Measurements from ENCODE around the gene ADCY2. TPM values are rescaled to one million over a fixed set of nuclear protein-coding genes. Genes with fewer than 3 reads are reported as not detected.

The ADCY2 gene
- total and polyA plus RNA-seq, 2 donors = 0.42 to 1.0 TPM

DNA sequence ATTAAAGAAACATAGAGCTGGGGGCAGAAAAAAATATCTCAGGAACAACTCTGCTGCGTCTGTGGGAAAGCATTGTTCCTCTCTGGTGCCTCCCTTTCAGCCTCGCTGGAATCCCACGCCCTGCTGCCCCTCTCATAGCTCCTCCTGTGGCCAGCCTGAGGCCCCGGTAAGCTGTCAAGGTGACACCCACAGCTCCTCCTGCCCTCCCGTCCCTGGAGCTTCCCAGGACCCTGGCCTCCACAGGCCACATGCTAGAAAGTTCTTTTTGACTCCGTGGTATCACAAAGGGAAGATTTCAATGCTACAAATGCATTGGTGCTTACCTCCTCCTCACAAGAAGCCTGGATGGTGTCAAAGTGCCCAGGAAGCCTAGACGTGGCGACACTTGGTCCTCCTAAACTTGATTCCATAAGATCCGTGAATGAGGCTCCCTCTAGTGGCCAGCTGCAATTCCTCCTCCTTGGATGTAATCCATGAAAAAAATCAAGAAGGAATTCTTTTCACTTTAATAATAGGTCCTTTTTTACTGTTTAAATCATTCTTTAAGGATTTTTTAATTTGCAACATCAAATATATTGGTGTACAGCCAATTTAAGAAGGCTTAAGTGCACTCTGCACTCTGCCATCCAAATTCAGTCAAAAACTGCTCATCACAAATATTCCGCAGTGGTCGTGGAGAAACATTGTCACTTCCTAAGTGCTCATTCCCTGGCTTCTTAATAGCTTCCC, 350.1 kb downstream of the ADCY2 start:
- H3K36me3 ChIP-seq (ENCODE audit: control insufficient read depth in 2 of 2, insufficient read depth in 2 of 2, low read length in 1 of 2) = no peaks in the 10 kb centered on the region
- DNase-seq (ENCODE audit: low read depth in 6 of 9, low spot score in 9 of 9) = peak in 7 of 9 donors; percentile 2 to 34 (median 9)
- no peak overlapping the region for H3K27ac ChIP-seq (ENCODE audit: low read depth in 1 of 2, low read length in 1 of 2)
- 38% methylated on average over 11 of the region's 11 CpGs for WGBS
- no peak overlapping the region for H3K4me3 ChIP-seq (ENCODE audit: low read length in 2 of 2)
- no peaks in the 10 kb centered on the region for H3K4me1 ChIP-seq (ENCODE audit: control insufficient read depth in 2 of 2, insufficient read depth in 2 of 2, low read length in 2 of 2)
- H3K27me3 ChIP-seq (ENCODE audit: control insufficient read depth in 2 of 2, insufficient read depth in 1 of 2, low read length in 1 of 2) = no peaks in the 10 kb centered on the region
- H3K9me3 ChIP-seq (ENCODE audit: control insufficient read depth in 2 of 2, insufficient read depth in 1 of 2, low read length in 1 of 2) = no peaks in the 10 kb centered on the region

- H3K27ac ChIP-seq (ENCODE audit: low read depth in 1 of 2, low read length in 1 of 2) = no peak overlapping the region
- H3K36me3 ChIP-seq (ENCODE audit: control insufficient read depth in 2 of 2, insufficient read depth in 2 of 2, low read length in 1 of 2) = no peaks in the 10 kb centered on the region
- no peak for DNase-seq (ENCODE audit: low read depth in 6 of 9, low spot score in 9 of 9)
- H3K9me3 ChIP-seq (ENCODE audit: control insufficient read depth in 2 of 2, insufficient read depth in 1 of 2, low read length in 1 of 2) = no peaks in the 10 kb centered on the region
- H3K4me3 ChIP-seq (ENCODE audit: low read length in 2 of 2) = no peak overlapping the region
- H3K4me1 ChIP-seq (ENCODE audit: control insufficient read depth in 2 of 2, insufficient read depth in 2 of 2, low read length in 2 of 2) = no peaks in the 10 kb centered on the region
- 86% methylated on average over 6 of the region's 6 CpGs for WGBS
- no peaks in the 10 kb centered on the region for H3K27me3 ChIP-seq (ENCODE audit: control insufficient read depth in 2 of 2, insufficient read depth in 1 of 2, low read length in 1 of 2)
Observed at GRCh38 chr5:7747728-7748127, 351.8 kb downstream of the ADCY2 start.

- 92% methylated on average over 7 of the region's 7 CpGs for WGBS
Observed at GRCh38 chr5:7749626-7750025, 353.7 kb downstream of the ADCY2 start.

GRCh38 chr5:7751874-7752273, 355.9 kb downstream of the ADCY2 start:
- Histone ChIP-seq H3K4me1 (ENCODE audit: control insufficient read depth in 2 of 2, insufficient read depth in 2 of 2, low read length in 2 of 2) (no peaks in the 10 kb centered on the region), H3K4me3 (ENCODE audit: low read length in 2 of 2) (no peak overlapping the region), H3K27me3 (ENCODE audit: control insufficient read depth in 2 of 2, insufficient read depth in 1 of 2, low read length in 1 of 2) (no peaks in the 10 kb centered on the region), H3K36me3 (ENCODE audit: control insufficient read depth in 2 of 2, insufficient read depth in 2 of 2, low read length in 1 of 2) (no peaks in the 10 kb centered on the region), H3K9me3 (ENCODE audit: control insufficient read depth in 2 of 2, insufficient read depth in 1 of 2, low read length in 1 of 2) (no peaks in the 10 kb centered on the region), H3K27ac (ENCODE audit: low read depth in 1 of 2, low read length in 1 of 2) (no peak overlapping the region)
- DNase-seq (ENCODE audit: low read depth in 6 of 9, low spot score in 9 of 9) = no peak
- WGBS = 89% methylated on average over 5 of the region's 5 CpGs

More at GRCh38 chr5:7749626-7750025, 353.7 kb downstream of the ADCY2 start:
- Histone ChIP-seq H3K27me3 (ENCODE audit: control insufficient read depth in 2 of 2, insufficient read depth in 1 of 2, low read length in 1 of 2) (no peaks in the 10 kb centered on the region), H3K36me3 (ENCODE audit: control insufficient read depth in 2 of 2, insufficient read depth in 2 of 2, low read length in 1 of 2) (no peaks in the 10 kb centered on the region), H3K4me3 (ENCODE audit: low read length in 2 of 2) (no peak overlapping the region), H3K27ac (ENCODE audit: low read depth in 1 of 2, low read length in 1 of 2) (no peak overlapping the region), H3K4me1 (ENCODE audit: control insufficient read depth in 2 of 2, insufficient read depth in 2 of 2, low read length in 2 of 2) (no peaks in the 10 kb centered on the region), H3K9me3 (ENCODE audit: control insufficient read depth in 2 of 2, insufficient read depth in 1 of 2, low read length in 1 of 2) (no peaks in the 10 kb centered on the region)
- no peak for DNase-seq (ENCODE audit: low read depth in 6 of 9, low spot score in 9 of 9)

GRCh38 chr5:7753181-7753580, 357.2 kb downstream of the ADCY2 start:
- DNase-seq (ENCODE audit: low read depth in 6 of 9, low spot score in 9 of 9) = no peak
- 35% methylated on average over 3 of the region's 3 CpGs for WGBS
- H3K4me3 ChIP-seq (ENCODE audit: low read length in 2 of 2) = no peak overlapping the region
- H3K36me3 ChIP-seq (ENCODE audit: control insufficient read depth in 2 of 2, insufficient read depth in 2 of 2, low read length in 1 of 2) = no peaks in the 10 kb centered on the region
- no peaks in the 10 kb centered on the region for H3K9me3 ChIP-seq (ENCODE audit: control insufficient read depth in 2 of 2, insufficient read depth in 1 of 2, low read length in 1 of 2)
- no peaks in the 10 kb centered on the region for H3K4me1 ChIP-seq (ENCODE audit: control insufficient read depth in 2 of 2, insufficient read depth in 2 of 2, low read length in 2 of 2)
- H3K27me3 ChIP-seq (ENCODE audit: control insufficient read depth in 2 of 2, insufficient read depth in 1 of 2, low read length in 1 of 2) = no peaks in the 10 kb centered on the region
- no peak overlapping the region for H3K27ac ChIP-seq (ENCODE audit: low read depth in 1 of 2, low read length in 1 of 2)

- no peak for DNase-seq (ENCODE audit: low read depth in 6 of 9, low spot score in 9 of 9)
- H3K27me3 ChIP-seq (ENCODE audit: control insufficient read depth in 2 of 2, insufficient read depth in 1 of 2, low read length in 1 of 2) = no peaks in the 10 kb centered on the region
- no peak overlapping the region for H3K27ac ChIP-seq (ENCODE audit: low read depth in 1 of 2, low read length in 1 of 2)
- H3K36me3 ChIP-seq (ENCODE audit: control insufficient read depth in 2 of 2, insufficient read depth in 2 of 2, low read length in 1 of 2) = no peaks in the 10 kb centered on the region
- H3K4me1 ChIP-seq (ENCODE audit: control insufficient read depth in 2 of 2, insufficient read depth in 2 of 2, low read length in 2 of 2) = no peaks in the 10 kb centered on the region
- H3K4me3 ChIP-seq (ENCODE audit: low read length in 2 of 2) = no peak overlapping the region
- 96% methylated on average over 1 of the region's 1 CpG for WGBS
- no peaks in the 10 kb centered on the region for H3K9me3 ChIP-seq (ENCODE audit: control insufficient read depth in 2 of 2, insufficient read depth in 1 of 2, low read length in 1 of 2)
Observed at GRCh38 chr5:7753596-7753995, 357.7 kb downstream of the ADCY2 start.

DNA sequence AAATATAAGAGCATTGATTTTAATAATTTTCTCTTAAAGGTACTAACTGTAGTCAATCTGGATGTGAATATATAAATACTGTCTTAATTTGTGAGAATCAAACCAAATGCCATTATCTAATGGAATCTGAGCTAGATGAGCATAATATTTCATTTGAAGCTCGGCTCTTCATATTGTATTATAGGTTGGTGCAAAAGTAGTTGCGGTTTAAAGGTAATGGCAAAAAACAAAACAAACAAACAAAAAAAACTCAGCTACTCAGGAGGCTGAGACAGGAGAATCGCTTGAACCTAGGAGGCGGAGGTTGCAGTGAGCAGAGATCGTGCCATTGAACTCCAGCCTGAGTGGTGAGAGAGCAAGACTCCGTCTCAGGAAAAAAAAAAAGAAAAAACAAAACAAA, 358.6 kb downstream of the ADCY2 start:
- Histone ChIP-seq H3K9me3 (ENCODE audit: control insufficient read depth in 2 of 2, insufficient read depth in 1 of 2, low read length in 1 of 2) (no peaks in the 10 kb centered on the region), H3K4me3 (ENCODE audit: low read length in 2 of 2) (no peak overlapping the region), H3K4me1 (ENCODE audit: control insufficient read depth in 2 of 2, insufficient read depth in 2 of 2, low read length in 2 of 2) (no peaks in the 10 kb centered on the region), H3K27ac (ENCODE audit: low read depth in 1 of 2, low read length in 1 of 2) (no peak overlapping the region), H3K36me3 (ENCODE audit: control insufficient read depth in 2 of 2, insufficient read depth in 2 of 2, low read length in 1 of 2) (no peaks in the 10 kb centered on the region), H3K27me3 (ENCODE audit: control insufficient read depth in 2 of 2, insufficient read depth in 1 of 2, low read length in 1 of 2) (no peaks in the 10 kb centered on the region)
- no peak for DNase-seq (ENCODE audit: low read depth in 6 of 9, low spot score in 9 of 9)
- 96% methylated on average over 6 of the region's 6 CpGs for WGBS

- no peaks in the 10 kb centered on the region for H3K4me1 ChIP-seq (ENCODE audit: control insufficient read depth in 2 of 2, insufficient read depth in 2 of 2, low read length in 2 of 2)
- H3K36me3 ChIP-seq (ENCODE audit: control insufficient read depth in 2 of 2, insufficient read depth in 2 of 2, low read length in 1 of 2) = no peaks in the 10 kb centered on the region
- 61% methylated on average over 13 of the region's 13 CpGs for WGBS
- H3K27me3 ChIP-seq (ENCODE audit: control insufficient read depth in 2 of 2, insufficient read depth in 1 of 2, low read length in 1 of 2) = no peaks in the 10 kb centered on the region
- H3K27ac ChIP-seq (ENCODE audit: low read depth in 1 of 2, low read length in 1 of 2) = no peak overlapping the region
- H3K4me3 ChIP-seq (ENCODE audit: low read length in 2 of 2) = no peak overlapping the region
- DNase-seq (ENCODE audit: low read depth in 6 of 9, low spot score in 9 of 9) = peak in 3 of 9 donors; percentile 10 to 24 (median 16)
- no peaks in the 10 kb centered on the region for H3K9me3 ChIP-seq (ENCODE audit: control insufficient read depth in 2 of 2, insufficient read depth in 1 of 2, low read length in 1 of 2)
Observed at GRCh38 chr5:7754997-7755596, 359.2 kb downstream of the ADCY2 start.

DNA sequence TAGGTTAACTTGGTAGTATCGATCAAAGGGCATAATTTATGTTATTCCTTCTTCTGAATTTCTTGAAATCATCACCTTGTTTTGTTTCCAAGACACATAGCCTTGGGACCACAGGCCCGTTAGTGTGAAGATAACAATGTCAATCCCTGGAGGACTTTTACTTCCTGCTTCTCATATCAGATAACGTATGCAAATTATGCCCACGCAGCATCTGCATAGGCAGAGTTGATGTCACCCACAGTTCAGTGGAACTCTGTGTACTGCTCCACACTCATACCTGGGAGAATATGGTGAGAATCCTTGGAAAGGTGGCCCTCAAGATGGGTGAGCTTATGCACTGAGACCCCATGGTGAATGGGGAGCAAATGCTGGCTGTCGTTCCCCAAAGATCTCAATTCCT, 360.0 kb downstream of the ADCY2 start:
- no peak overlapping the region for H3K27ac ChIP-seq (ENCODE audit: low read depth in 1 of 2, low read length in 1 of 2)
- no peaks in the 10 kb centered on the region for H3K27me3 ChIP-seq (ENCODE audit: control insufficient read depth in 2 of 2, insufficient read depth in 1 of 2, low read length in 1 of 2)
- WGBS = 91% methylated on average over 5 of the region's 5 CpGs
- DNase-seq (ENCODE audit: low read depth in 6 of 9, low spot score in 9 of 9) = no peak
- no peaks in the 10 kb centered on the region for H3K4me1 ChIP-seq (ENCODE audit: control insufficient read depth in 2 of 2, insufficient read depth in 2 of 2, low read length in 2 of 2)
- H3K4me3 ChIP-seq (ENCODE audit: low read length in 2 of 2) = no peak overlapping the region
- no peaks in the 10 kb centered on the region for H3K9me3 ChIP-seq (ENCODE audit: control insufficient read depth in 2 of 2, insufficient read depth in 1 of 2, low read length in 1 of 2)
- no peaks in the 10 kb centered on the region for H3K36me3 ChIP-seq (ENCODE audit: control insufficient read depth in 2 of 2, insufficient read depth in 2 of 2, low read length in 1 of 2)

Measured in thymus (tissue), 11 donors.